MM.1S (cell line): ENCODE data around the gene SCGB3A1.

ENCODE experiments used
- DNase-seq: peaks from one replicate; pipeline ENCODE4 v3.0.0-alpha.2; 2015
- H2AFZ ChIP-seq: fragments of 300-600 bp; sonication (generic); 2 replicates; pipeline ENCODE4 v1.6.0; 2016; ENCODE audit warnings: antibody characterized with exemption, low read length
- H3F3A ChIP-seq: fragments of 300-600 bp; sonication (generic); 2 replicates; pipeline ENCODE4 v1.6.1; 2016; ENCODE audit warnings: mild to moderate bottlenecking, antibody characterized with exemption, low read length, moderate library complexity, mixed read lengths; ENCODE audit not compliant: insufficient read depth
- H3K27ac ChIP-seq: fragments of 300-600 bp; sonication (generic); 2 replicates; pipeline ENCODE4 v1.5.1; 2016; ENCODE audit warnings: mild to moderate bottlenecking, low read length
- H3K27me3 ChIP-seq: fragments of 300-600 bp; sonication (generic); replicated peaks from 2 replicates; pipeline ENCODE4 v1.6.0; 2016; ENCODE audit warnings: low read length; ENCODE audit not compliant: insufficient read depth
- H3K36me3 ChIP-seq: fragments of 300-600 bp; sonication (generic); replicated peaks from 2 replicates; pipeline ENCODE4 v1.6.1; 2016; ENCODE audit warnings: mild to moderate bottlenecking, low read length, mixed read lengths; ENCODE audit not compliant: insufficient read depth
- H3K4me1 ChIP-seq: fragments of 300-600 bp; sonication (generic); 2 replicates; pipeline ENCODE4 v1.6.1; 2016; ENCODE audit warnings: low read length, mixed read lengths
- H3K4me2 ChIP-seq: fragments of 300-600 bp; sonication (generic); 2 replicates; pipeline ENCODE4 v1.6.0; 2016; ENCODE audit warnings: low read depth, low read length
- H3K4me3 ChIP-seq: fragments of 300-600 bp; sonication (generic); 2 replicates; pipeline ENCODE4 v1.5.1; 2016; ENCODE audit warnings: low read length, mixed read lengths
- H3K79me2 ChIP-seq: fragments of 300-600 bp; sonication (generic); 2 replicates; pipeline ENCODE4 v1.6.1; 2016; ENCODE audit warnings: mixed run types, low read length, mixed read lengths
- H3K9ac ChIP-seq: fragments of 300-600 bp; sonication (generic); 2 replicates; pipeline ENCODE4 v1.6.1; 2016; ENCODE audit warnings: low read length, mixed read lengths
- H3K9me2 ChIP-seq: fragments of 300-600 bp; sonication (generic); replicated peaks from 2 replicates; pipeline ENCODE4 v1.6.1; 2016; ENCODE audit warnings: mild to moderate bottlenecking, low read length, mixed read lengths; ENCODE audit not compliant: insufficient read depth
- H3K9me3 ChIP-seq: fragments of 300-600 bp; sonication (generic); replicated peaks from 2 replicates; pipeline ENCODE4 v1.6.1; 2016; ENCODE audit warnings: mild to moderate bottlenecking, low read length, mixed read lengths; ENCODE audit not compliant: insufficient read depth
- H4K20me1 ChIP-seq: fragments of 300-600 bp; sonication (generic); 2 replicates; pipeline ENCODE4 v1.6.1; 2016; ENCODE audit warnings: mild to moderate bottlenecking, low read length, moderate library complexity, mixed read lengths; ENCODE audit not compliant: insufficient read depth
- CTCF ChIP-seq: fragments of 300-600 bp; sonication (generic); IDR thresholded peaks from 2 replicates; pipeline ENCODE4 v1.5.1; 2016; ENCODE audit warnings: antibody characterized with exemption, low read length, mixed read lengths
- EZH2 ChIP-seq: fragments of 300-600 bp; sonication (generic); optimal IDR thresholded peaks from 2 replicates; pipeline ENCODE3; 2017; ENCODE audit warnings: low read depth, mild to moderate bottlenecking, antibody characterized with exemption, low read length, mixed read lengths
- EZH2phosphoT487 ChIP-seq: fragments of 300-600 bp; sonication (generic); IDR thresholded peaks from 2 replicates; pipeline ENCODE4 v1.6.1; 2018; ENCODE audit warnings: antibody characterized with exemption, low read length

The SCGB3A1 gene

GRCh38 chr5:180631549-180632383, 40.5 kb upstream of the SCGB3A1 start:
- Histone ChIP-seq H3K79me2 (no peaks in the 10 kb centered on the region), H3K4me3 (no peak overlapping the region), H3K4me1 (no peaks in the 10 kb centered on the region), H3K27ac (no peak overlapping the region), H3K9me3 (no peaks in the 10 kb centered on the region), H4K20me1 (no peaks in the 10 kb centered on the region), H2AFZ (no peak overlapping the region), H3F3A (no peaks in the 10 kb centered on the region), H3K9ac (no peak overlapping the region), H3K4me2 (no peak overlapping the region), H3K36me3 (no peaks in the 10 kb centered on the region), H3K27me3 (peaks cover 43% of the 10 kb centered on the region), H3K9me2 (no peaks in the 10 kb centered on the region)
- no peak for DNase-seq
- TF ChIP-seq EZH2phosphoT487 = no peak
- TF ChIP-seq CTCF = no peak
- TF ChIP-seq EZH2 = no peak

- Histone ChIP-seq H3K4me1 (no peaks in the 10 kb centered on the region), H3F3A (no peaks in the 10 kb centered on the region), H3K36me3 (no peaks in the 10 kb centered on the region), H2AFZ (no peak overlapping the region), H4K20me1 (no peaks in the 10 kb centered on the region), H3K79me2 (no peaks in the 10 kb centered on the region), H3K9ac (no peak overlapping the region), H3K4me2 (no peak overlapping the region), H3K4me3 (no peak overlapping the region), H3K27ac (no peak overlapping the region), H3K27me3 (peaks cover 56% of the 10 kb centered on the region), H3K9me3 (no peaks in the 10 kb centered on the region), H3K9me2 (no peaks in the 10 kb centered on the region)
- DNase-seq = no peak
- TF ChIP-seq EZH2phosphoT487 (no peak), CTCF (no peak), EZH2 (no peak)
Observed at GRCh38 chr5:180630426-180630825, 39.1 kb upstream of the SCGB3A1 start.

DNA sequence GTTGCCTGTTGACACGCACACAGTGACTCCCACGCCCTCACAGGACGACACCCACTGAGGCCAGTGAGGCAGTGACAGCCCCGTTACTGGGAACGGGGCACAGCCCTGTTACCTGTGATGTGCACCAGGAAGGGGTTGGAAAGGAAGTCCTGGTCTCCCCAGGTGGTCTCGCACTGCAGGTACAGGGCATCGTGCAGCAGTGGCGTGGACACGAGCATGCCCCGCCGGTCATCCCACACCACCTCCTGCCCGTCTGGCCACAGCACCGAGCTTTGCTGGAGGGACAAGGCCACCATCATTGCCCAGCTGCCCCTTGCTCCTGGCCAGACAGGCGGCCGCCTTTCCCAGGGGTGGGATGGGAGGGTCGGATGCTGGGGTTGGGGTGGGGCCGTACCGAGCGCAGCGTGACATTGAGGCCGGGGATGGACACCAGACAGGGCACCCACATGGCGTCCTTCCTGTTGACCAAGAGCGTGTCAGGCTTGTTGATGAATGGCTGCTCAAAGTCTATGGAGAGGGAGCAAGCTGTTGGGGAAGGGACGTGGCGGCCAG, 38.6 kb upstream of the SCGB3A1 start:
- DNase-seq = no peak
- no peak for TF ChIP-seq EZH2phosphoT487
- TF ChIP-seq EZH2 = no peak
- no peak for TF ChIP-seq CTCF
- H3K27me3 ChIP-seq = peaks cover 60% of the 10 kb centered on the region
- no peak overlapping the region for H2AFZ ChIP-seq
- no peaks in the 10 kb centered on the region for H3K36me3 ChIP-seq
- H3K9ac ChIP-seq = no peak overlapping the region
- H3K79me2 ChIP-seq = no peaks in the 10 kb centered on the region
- no peak overlapping the region for H3K27ac ChIP-seq
- no peaks in the 10 kb centered on the region for H3F3A ChIP-seq
- H4K20me1 ChIP-seq = no peaks in the 10 kb centered on the region
- H3K4me3 ChIP-seq = no peak overlapping the region
- H3K9me2 ChIP-seq = no peaks in the 10 kb centered on the region
- H3K4me1 ChIP-seq = no peaks in the 10 kb centered on the region
- no peak overlapping the region for H3K4me2 ChIP-seq
- no peaks in the 10 kb centered on the region for H3K9me3 ChIP-seq
